Measurements from ENCODE around the gene YEATS4. TPM values are rescaled to one million over a fixed set of nuclear protein-coding genes. Genes with fewer than 3 reads are reported as not detected.

Gene YEATS4
- total RNA-seq, 4 donors from 2014 or later, result 10.0 to 21.7 (median 16.8) TPM

DNA sequence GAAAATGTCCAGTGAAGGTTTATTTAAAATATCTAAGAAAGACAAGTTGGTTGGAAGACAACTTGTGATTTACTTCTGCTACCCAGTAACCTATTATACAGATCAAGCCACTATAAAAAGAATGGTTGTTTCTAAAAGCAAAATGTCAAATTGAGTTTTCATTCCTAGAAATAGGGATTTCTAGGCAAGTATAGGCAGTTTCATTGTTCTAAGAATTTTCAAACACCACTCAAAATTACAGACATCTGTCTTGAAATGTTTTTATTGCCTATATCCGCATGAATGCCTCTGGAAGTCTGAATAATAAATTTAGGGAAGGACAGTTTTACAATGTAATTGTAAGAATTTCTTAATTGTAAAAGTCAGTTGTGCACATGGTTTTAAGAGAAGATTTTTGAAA is 8.6 kb downstream of the YEATS4 start:
- H3K4me3 ChIP-seq (ENCODE audit: low read depth, poor library complexity, severe bottlenecking), result no peak overlapping the region
- no peak for DNase-seq (ENCODE audit: low spot score in 2 of 2)
- no peak for TF ChIP-seq POLR2A (IDR thresholded peaks at IDR 0.05)
- TF ChIP-seq, protein P1, sequence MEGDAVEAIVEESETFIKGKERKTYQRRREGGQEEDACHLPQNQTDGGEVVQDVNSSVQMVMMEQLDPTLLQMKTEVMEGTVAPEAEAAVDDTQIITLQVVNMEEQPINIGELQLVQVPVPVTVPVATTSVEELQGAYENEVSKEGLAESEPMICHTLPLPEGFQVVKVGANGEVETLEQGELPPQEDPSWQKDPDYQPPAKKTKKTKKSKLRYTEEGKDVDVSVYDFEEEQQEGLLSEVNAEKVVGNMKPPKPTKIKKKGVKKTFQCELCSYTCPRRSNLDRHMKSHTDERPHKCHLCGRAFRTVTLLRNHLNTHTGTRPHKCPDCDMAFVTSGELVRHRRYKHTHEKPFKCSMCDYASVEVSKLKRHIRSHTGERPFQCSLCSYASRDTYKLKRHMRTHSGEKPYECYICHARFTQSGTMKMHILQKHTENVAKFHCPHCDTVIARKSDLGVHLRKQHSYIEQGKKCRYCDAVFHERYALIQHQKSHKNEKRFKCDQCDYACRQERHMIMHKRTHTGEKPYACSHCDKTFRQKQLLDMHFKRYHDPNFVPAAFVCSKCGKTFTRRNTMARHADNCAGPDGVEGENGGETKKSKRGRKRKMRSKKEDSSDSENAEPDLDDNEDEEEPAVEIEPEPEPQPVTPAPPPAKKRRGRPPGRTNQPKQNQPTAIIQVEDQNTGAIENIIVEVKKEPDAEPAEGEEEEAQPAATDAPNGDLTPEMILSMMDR (IDR thresholded peaks at IDR 0.05), result no peak
- WGBS, 2 donors, result 72 to 74% methylated on average over 1 of the region's 1 CpG
- intact Hi-C loops (cut with DNase I; ENCODE audit: low total_unique reads), result no loop called here

DNA sequence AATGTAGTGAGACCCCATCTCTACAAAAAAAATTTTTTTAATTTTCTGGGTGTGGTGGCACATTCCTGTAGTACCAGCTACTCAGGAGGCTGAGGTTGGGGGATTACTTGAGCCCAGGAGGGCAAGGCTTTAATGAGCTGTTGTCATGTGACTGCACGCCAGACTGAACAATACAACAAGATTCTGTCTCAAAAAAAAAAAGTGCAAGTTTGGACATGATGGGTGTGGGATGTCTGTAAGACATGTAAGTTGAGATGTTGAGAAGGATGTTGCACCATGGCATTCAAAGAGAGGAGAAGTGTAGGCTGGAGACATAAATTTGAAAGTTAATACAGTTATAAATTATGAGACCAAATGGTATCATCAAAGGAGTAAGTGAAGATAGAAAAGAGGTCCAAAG is 23.5 kb downstream of the YEATS4 start:
- TF ChIP-seq POLR2A (IDR thresholded peaks at IDR 0.05), result no peak
- TF ChIP-seq, protein P1 (IDR thresholded peaks at IDR 0.05), result no peak
- intact Hi-C loops (cut with DNase I; ENCODE audit: low total_unique reads), result no loop called here
- WGBS, 2 donors, result 76 to 91% methylated on average over 1 of the region's 1 CpG
- DNase-seq (ENCODE audit: low spot score in 2 of 2), result no peak
- H3K4me3 ChIP-seq (ENCODE audit: low read depth, poor library complexity, severe bottlenecking), result no peak overlapping the region

DNA sequence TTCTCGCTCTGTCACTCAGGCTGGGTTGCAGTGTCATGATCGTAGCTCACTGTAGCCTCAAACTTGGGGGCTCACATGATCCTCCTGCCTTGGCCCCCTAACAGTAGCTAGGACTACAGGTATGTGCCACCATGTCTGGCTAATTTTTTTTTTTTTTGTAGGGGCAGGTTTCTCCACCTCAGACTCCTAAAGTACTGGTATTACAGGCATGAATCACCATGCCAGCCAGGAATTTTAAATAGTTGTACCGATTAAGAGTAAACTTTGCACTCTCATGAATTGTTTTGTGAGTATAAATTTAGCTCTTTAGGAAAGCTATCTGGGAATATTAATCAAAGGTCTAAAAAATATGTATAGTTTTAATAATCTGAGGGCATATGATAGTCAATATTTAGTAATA is 25.5 kb downstream of the YEATS4 start:
- TF ChIP-seq, protein P1 (IDR thresholded peaks at IDR 0.05), result no peak
- no peak for TF ChIP-seq POLR2A (IDR thresholded peaks at IDR 0.05)
- no peak overlapping the region for H3K4me3 ChIP-seq (ENCODE audit: low read depth, poor library complexity, severe bottlenecking)
- no peak for DNase-seq (ENCODE audit: low spot score in 2 of 2)
- whole genome bisulfite sequencing, 2 donors, result 73 to 83% methylated on average over 3 of the region's 3 CpGs
- intact Hi-C loops (cut with DNase I; ENCODE audit: low total_unique reads), result no loop called here

DNA sequence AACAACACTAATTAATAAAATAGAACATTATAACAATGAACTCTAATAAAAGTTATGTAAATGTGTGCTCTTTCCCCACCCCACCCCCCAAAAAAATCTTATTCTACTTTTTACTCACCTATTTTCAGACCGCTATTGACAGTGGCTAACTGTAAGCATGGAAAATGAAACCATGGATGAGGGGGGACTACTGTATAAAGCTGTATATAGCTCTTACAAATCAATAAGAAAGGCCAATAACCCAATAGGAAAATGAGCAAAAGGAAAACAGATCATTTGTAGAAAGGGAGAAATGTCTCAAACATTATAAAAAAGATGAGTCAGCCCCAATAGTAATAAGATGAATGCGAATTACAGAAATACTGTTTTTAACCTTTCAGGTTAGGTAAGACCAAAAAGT is 27.4 kb downstream of the YEATS4 start:
- TF ChIP-seq, protein P1 (IDR thresholded peaks at IDR 0.05), result no peak
- 94 to 97% methylated on average over 2 of the region's 2 CpGs for WGBS, 2 donors
- intact Hi-C loops (cut with DNase I; ENCODE audit: low total_unique reads), result no loop called here
- no peak overlapping the region for H3K4me3 ChIP-seq (ENCODE audit: low read depth, poor library complexity, severe bottlenecking)
- no peak for DNase-seq (ENCODE audit: low spot score in 2 of 2)

DNA sequence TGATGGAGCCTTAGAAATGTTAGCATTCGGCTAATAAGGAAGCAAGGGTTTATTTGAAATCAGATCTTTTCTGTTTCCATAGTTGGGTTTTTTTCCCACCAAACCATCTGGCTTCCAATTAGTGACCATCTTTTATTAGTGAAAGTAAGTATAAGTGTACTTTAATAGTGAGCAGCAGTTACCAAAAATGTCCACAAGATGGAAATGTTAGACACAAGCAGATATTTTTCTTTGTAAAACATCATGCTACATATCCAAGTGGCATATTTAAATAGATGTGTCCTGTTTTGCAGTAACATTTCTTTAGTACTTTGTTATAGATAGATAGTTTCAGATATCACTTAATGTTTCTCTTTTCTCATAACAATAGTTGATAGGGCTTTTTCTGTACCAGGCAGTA is 28.8 kb downstream of the YEATS4 start:
- no peak overlapping the region for H3K4me3 ChIP-seq (ENCODE audit: low read depth, poor library complexity, severe bottlenecking)
- no peak for TF ChIP-seq POLR2A (IDR thresholded peaks at IDR 0.05)
- TF ChIP-seq, protein P1 (IDR thresholded peaks at IDR 0.05), result no peak
- intact Hi-C loops (cut with DNase I; ENCODE audit: low total_unique reads), result no loop called here
- DNase-seq (ENCODE audit: low spot score in 2 of 2), result no peak
- WGBS, 2 donors, result 84 to 85% methylated on average over 1 of the region's 1 CpG

DNA sequence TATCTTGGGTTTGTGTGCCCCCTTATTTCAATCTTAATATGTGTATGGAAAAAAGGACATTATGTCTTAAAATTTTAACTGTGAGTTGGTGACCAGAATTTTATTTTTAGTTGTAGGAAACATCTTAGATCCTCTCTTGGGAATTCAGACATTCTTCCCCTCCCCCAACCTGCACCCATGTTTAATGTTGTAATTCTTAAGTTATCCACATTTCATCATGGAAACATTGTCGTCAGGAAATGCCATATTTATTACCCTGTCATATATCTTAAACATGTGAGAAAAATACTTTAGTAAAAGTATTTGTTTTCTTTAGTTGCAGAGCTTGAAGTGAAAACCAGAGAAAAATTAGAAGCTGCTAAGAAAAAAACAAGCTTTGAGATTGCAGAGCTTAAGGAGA is 30.3 kb downstream of the YEATS4 start:
- DNase-seq (ENCODE audit: low spot score in 2 of 2), result no peak
- WGBS, 2 donors, result 55 to 59% methylated on average over 1 of the region's 1 CpG
- intact Hi-C loops (cut with DNase I; ENCODE audit: low total_unique reads), result no loop called here
- H3K4me3 ChIP-seq (ENCODE audit: low read depth, poor library complexity, severe bottlenecking), result no peak overlapping the region
- TF ChIP-seq, protein P1 (IDR thresholded peaks at IDR 0.05), result no peak
- TF ChIP-seq POLR2A (IDR thresholded peaks at IDR 0.05), result no peak

Data from lower leg skin (tissue), 4 donors.